Activated CD4-positive, alpha-beta memory T cell treated with anti-CD3 and anti-CD28 coated beads for 36 hours (primary cell): ENCODE measurements around the gene ITPRIPL1. TPM values are rescaled to one million over a fixed set of nuclear protein-coding genes. Genes with fewer than 3 reads are reported as not detected.

Source experiments
- CTCF ChIA-PET: fragments of 350-600 bp; sonication (Branson Sonifier 250); formaldehyde crosslinking; loops from one replicate; lab custom pipeline; 2021; ENCODE audit warnings: antibody characterized with exemption, inconsistent platforms; lab: Charles Lee
- POLR2A ChIA-PET: fragments of 350-600 bp; sonication (Branson Sonifier 250); formaldehyde crosslinking; loops from one replicate; lab custom pipeline; 2021; ENCODE audit warnings: antibody characterized with exemption; lab: Charles Lee
- DNase-seq: peaks from one replicate; pipeline ENCODE4 v3.0.0-alpha.2; 2020
- H3K27ac Mint-ChIP-seq: one replicate; pipeline ENCODE4 v1.8.0; 2021; ENCODE audit warnings: mixed read lengths
- H3K27me3 Mint-ChIP-seq: one replicate; pipeline ENCODE4 v1.8.0; 2021; ENCODE audit warnings: mixed read lengths
- H3K36me3 Mint-ChIP-seq: one replicate; pipeline ENCODE4 v1.8.0; 2021; ENCODE audit warnings: mixed read lengths
- H3K4me1 Mint-ChIP-seq: one replicate; pipeline ENCODE4 v1.8.0; 2021; ENCODE audit warnings: low read depth, mixed read lengths
- H3K4me3 Mint-ChIP-seq: one replicate; pipeline ENCODE4 v1.8.0; 2021; ENCODE audit warnings: mild to moderate bottlenecking, mixed read lengths
- H3K9me3 Mint-ChIP-seq: one replicate; pipeline ENCODE4 v1.8.0; 2021; ENCODE audit warnings: mixed read lengths
- intact Hi-C: fragments of 100-400 bp; cut with micrococcal nuclease; formaldehyde crosslinking; loops from one replicate; pipeline ENCODE4 v1.15.1; 2023
- total RNA-seq, 2 experiments: library from RNA; stranded (reverse); gene quantifications; one replicate each; pipeline ENCODE4 v1.2.3, GENCODE V29; 2021

ITPRIPL1 gene
- total RNA-seq, 2 experiments from 2014 or later, result 30.2 TPM

DNA sequence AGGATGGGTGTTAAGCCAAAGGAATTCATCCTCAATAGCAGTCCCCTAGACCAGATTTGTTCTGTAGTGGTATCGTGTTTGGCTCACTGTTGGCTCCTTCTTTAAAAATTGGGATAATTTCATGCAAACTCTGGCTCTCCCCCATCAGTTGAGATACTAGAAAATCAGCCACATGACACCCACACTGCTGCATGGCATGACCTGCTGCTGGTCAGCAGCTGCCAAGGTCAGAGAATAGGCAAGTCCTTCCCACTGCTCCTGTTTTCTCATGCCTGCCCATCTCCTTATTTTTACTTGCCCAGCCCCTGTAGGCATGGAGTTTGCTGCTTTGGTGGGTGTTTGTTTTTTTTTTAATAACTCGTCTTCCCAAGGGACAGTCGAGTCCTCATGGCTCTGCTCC is 18.7 kb upstream of the ITPRIPL1 start:
- peak overlapping the region; percentile 97 for H3K27ac Mint-ChIP-seq
- peaks cover 32% of the 10 kb centered on the region for H3K36me3 Mint-ChIP-seq
- intact Hi-C loops, result no loop called here
- peak overlapping the region; percentile 99 for H3K4me3 Mint-ChIP-seq
- peaks cover 41% of the 10 kb centered on the region for H3K4me1 Mint-ChIP-seq
- ChIA-PET POLR2A (interaction anchor here (1.0 to 2.9 kb wide), 10 partner anchors 9 to 232 kb away, joined by 3 to 28 read pairs (median 6); partner anchors contain the start of genes ITPRIPL1, NCAPH and STARD7), CTCF (interaction anchor here (0.6 to 2.1 kb wide), 5 partner anchors 15 to 101 kb away, joined by 3 to 8 read pairs (median 5); partner anchors contain the start of gene ITPRIPL1)
- H3K9me3 Mint-ChIP-seq, result no peaks in the 10 kb centered on the region
- H3K27me3 Mint-ChIP-seq, result no peaks in the 10 kb centered on the region
- no peak for DNase-seq

DNA sequence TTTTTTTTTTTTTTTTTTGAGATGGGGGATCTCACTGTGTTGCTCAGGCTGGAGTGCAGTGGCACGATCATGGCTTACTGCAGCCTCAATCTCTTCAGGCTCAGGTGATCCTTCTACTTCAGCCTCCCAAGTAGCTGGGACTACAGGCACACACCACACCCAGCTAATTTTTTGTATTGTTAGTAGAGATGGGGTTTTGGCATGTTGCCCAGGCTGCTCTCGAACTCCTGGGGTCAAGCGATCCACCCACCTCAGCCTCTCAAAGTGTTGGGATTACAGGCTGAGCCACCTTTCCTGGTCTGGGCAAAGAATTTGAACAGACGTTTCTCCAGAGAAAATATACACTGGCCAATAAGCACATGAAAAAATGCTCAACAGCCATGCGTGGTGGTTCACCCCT is 16.9 kb upstream of the ITPRIPL1 start:
- ChIA-PET POLR2A (no interaction called here), CTCF (interaction anchor here (1.7 kb wide), 1 partner anchor 37 kb away, joined by 4 read pairs; no protein-coding TSS in a partner anchor)
- Mint-ChIP-seq H3K4me3 (no peak overlapping the region), H3K27me3 (no peaks in the 10 kb centered on the region), H3K27ac (no peak overlapping the region), H3K4me1 (peaks cover 28% of the 10 kb centered on the region), H3K9me3 (no peaks in the 10 kb centered on the region), H3K36me3 (peaks cover 14% of the 10 kb centered on the region)
- no peak for DNase-seq
- intact Hi-C loops, result no loop called here

- no peaks in the 10 kb centered on the region for H3K9me3 Mint-ChIP-seq
- H3K27ac Mint-ChIP-seq, result peak overlapping the region; percentile 85
- no peak for DNase-seq
- H3K36me3 Mint-ChIP-seq, result peaks cover 5% of the 10 kb centered on the region
- ChIA-PET CTCF (no interaction called here), POLR2A (interaction anchor here (1.1 to 1.5 kb wide), 2 partner anchors 9 to 27 kb away, joined by 7 read pairs; no protein-coding TSS in a partner anchor)
- H3K4me1 Mint-ChIP-seq, result peaks cover 42% of the 10 kb centered on the region
- no peak overlapping the region for H3K4me3 Mint-ChIP-seq
- intact Hi-C loops, result no loop called here
- H3K27me3 Mint-ChIP-seq, result no peaks in the 10 kb centered on the region
Observed at GRCh38 chr2:96315005-96315399, 10.1 kb upstream of the ITPRIPL1 start.

- intact Hi-C loops, result no loop called here
- Mint-ChIP-seq H3K27ac (peak overlapping the region; percentile 85), H3K4me3 (peak overlapping the region; percentile 51), H3K4me1 (peaks cover 47% of the 10 kb centered on the region), H3K36me3 (peaks cover 5% of the 10 kb centered on the region), H3K9me3 (no peaks in the 10 kb centered on the region), H3K27me3 (no peaks in the 10 kb centered on the region)
- CTCF ChIA-PET, result interaction anchor here (0.9 kb wide), 1 partner anchor 141 kb away, joined by 3 read pairs; no protein-coding TSS in a partner anchor
- POLR2A ChIA-PET, result interaction anchor here (1.1 to 1.5 kb wide), 4 partner anchors 9 to 26 kb away, joined by 5 to 7 read pairs (median 6); partner anchors contain the start of gene ITPRIPL1
- peak; percentile 47 for DNase-seq
Observed at GRCh38 chr2:96315400-96316071, 9.6 kb upstream of the ITPRIPL1 start.

GRCh38 chr2:96316999-96317398 is 8.1 kb upstream of the ITPRIPL1 start:
- POLR2A ChIA-PET, result no interaction called here
- CTCF ChIA-PET, result no interaction called here
- DNase-seq, result no peak
- Mint-ChIP-seq H3K27ac (peak overlapping the region; percentile 81), H3K4me3 (no peak overlapping the region), H3K36me3 (peaks cover 5% of the 10 kb centered on the region), H3K4me1 (peaks cover 49% of the 10 kb centered on the region), H3K9me3 (no peaks in the 10 kb centered on the region), H3K27me3 (no peaks in the 10 kb centered on the region)
- intact Hi-C loops, result no loop called here

- Mint-ChIP-seq H3K9me3 (no peaks in the 10 kb centered on the region), H3K27me3 (no peaks in the 10 kb centered on the region), H3K4me3 (no peak overlapping the region), H3K36me3 (peaks cover 5% of the 10 kb centered on the region), H3K4me1 (peaks cover 49% of the 10 kb centered on the region), H3K27ac (peak overlapping the region; percentile 81)
- no peak for DNase-seq
- POLR2A ChIA-PET, result interaction anchor here (0.5 to 1.3 kb wide), 2 partner anchors 13 to 107 kb away, joined by 3 to 4 read pairs; partner anchors contain the start of gene SNRNP200
- CTCF ChIA-PET, result no interaction called here
- intact Hi-C loops, result no loop called here
Observed at GRCh38 chr2:96317584-96317997, 7.5 kb upstream of the ITPRIPL1 start.

DNA sequence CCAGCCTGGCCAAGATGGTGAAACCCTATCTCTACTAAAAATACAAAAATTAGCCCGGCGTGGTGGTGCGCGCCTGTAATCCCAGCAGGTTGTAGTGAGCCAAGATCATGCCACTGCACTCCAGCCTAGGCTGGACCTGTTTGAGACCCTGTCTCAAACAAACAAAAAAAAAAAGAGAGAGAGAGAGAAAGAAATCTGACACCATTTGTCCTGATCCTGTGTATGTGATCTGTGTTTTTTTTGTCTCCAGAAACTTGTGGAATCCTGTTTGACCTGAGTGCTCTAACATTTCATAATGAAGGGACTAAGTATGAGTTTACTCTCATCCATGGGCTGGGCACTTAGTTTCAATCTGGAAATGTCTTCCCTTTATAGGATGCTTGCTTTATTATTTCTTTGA is 6.4 kb upstream of the ITPRIPL1 start:
- H3K4me3 Mint-ChIP-seq, result no peak overlapping the region
- no peak for DNase-seq
- intact Hi-C loops, result no loop called here
- no peaks in the 10 kb centered on the region for H3K27me3 Mint-ChIP-seq
- peaks cover 57% of the 10 kb centered on the region for H3K4me1 Mint-ChIP-seq
- H3K36me3 Mint-ChIP-seq, result peaks cover 5% of the 10 kb centered on the region
- CTCF ChIA-PET, result interaction anchor here (0.7 kb wide), 1 partner anchor 194 kb away, joined by 3 read pairs; no protein-coding TSS in a partner anchor
- no peaks in the 10 kb centered on the region for H3K9me3 Mint-ChIP-seq
- H3K27ac Mint-ChIP-seq, result peak overlapping the region; percentile 19
- POLR2A ChIA-PET, result interaction anchor here (1.3 to 8.1 kb wide), 2 partner anchors 14 to 16 kb away, joined by 3 to 70 read pairs; partner anchors contain the start of genes NCAPH and SNRNP200

GRCh38 chr2:96319396-96319795 is 5.7 kb upstream of the ITPRIPL1 start:
- POLR2A ChIA-PET, result interaction anchor here (3.0 to 8.1 kb wide), 3 partner anchors 14 to 24 kb away, joined by 28 to 70 read pairs (median 32); partner anchors contain the start of genes NCAPH and SNRNP200
- Mint-ChIP-seq H3K4me1 (peaks cover 63% of the 10 kb centered on the region), H3K27ac (no peak overlapping the region), H3K36me3 (peaks cover 5% of the 10 kb centered on the region), H3K9me3 (no peaks in the 10 kb centered on the region), H3K4me3 (peak overlapping the region; percentile 20), H3K27me3 (no peaks in the 10 kb centered on the region)
- DNase-seq, result no peak
- intact Hi-C loops, result no loop called here
- CTCF ChIA-PET, result interaction anchor here (0.7 to 3.8 kb wide), 2 partner anchors 25 to 193 kb away, joined by 3 to 19 read pairs; no protein-coding TSS in a partner anchor

DNA sequence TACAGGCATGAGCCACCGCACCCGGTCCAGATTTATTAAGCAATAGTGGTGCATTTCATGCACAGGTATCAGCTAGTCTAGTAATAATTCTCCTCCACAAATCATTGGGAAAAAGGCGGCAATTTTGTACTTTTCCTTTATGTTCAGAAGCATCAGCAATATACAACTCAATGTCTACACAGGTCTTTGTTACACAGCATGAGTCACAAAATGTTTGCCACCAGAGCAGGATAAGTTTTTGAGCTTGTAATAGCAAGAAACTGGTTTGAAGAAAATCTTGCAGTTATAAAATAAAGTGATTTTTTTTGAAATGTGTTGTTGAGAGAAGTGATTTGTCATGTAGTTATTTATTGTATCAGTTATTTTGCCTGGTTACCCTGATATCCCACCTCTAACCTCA is 4.8 kb upstream of the ITPRIPL1 start:
- no peaks in the 10 kb centered on the region for H3K9me3 Mint-ChIP-seq
- intact Hi-C loops, result loop anchor here (5.0 kb wide), 6 partner anchors 53 to 217 kb away; partner anchors contain the start of genes ARID5A, CIAO1, DUSP2 and STARD7
- no peak for DNase-seq
- peaks cover 64% of the 10 kb centered on the region for H3K4me1 Mint-ChIP-seq
- ChIA-PET CTCF (interaction anchor here (0.6 to 3.8 kb wide), 9 partner anchors 9 to 681 kb away, joined by 3 to 19 read pairs (median 5); no protein-coding TSS in a partner anchor), POLR2A (interaction anchor here (0.7 to 8.1 kb wide), 8 partner anchors 9 to 156 kb away, joined by 3 to 70 read pairs (median 8); partner anchors contain the start of genes NCAPH, SNRNP200 and STARD7)
- peak overlapping the region; percentile 91 for H3K27ac Mint-ChIP-seq
- no peaks in the 10 kb centered on the region for H3K27me3 Mint-ChIP-seq
- peaks cover 5% of the 10 kb centered on the region for H3K36me3 Mint-ChIP-seq
- H3K4me3 Mint-ChIP-seq, result peak overlapping the region; percentile 91

GRCh38 chr2:96320728-96321622 is 4.1 kb upstream of the ITPRIPL1 start:
- Mint-ChIP-seq H3K27ac (peak overlapping the region; percentile 91), H3K36me3 (peaks cover 8% of the 10 kb centered on the region), H3K4me1 (peaks cover 59% of the 10 kb centered on the region), H3K27me3 (no peaks in the 10 kb centered on the region), H3K9me3 (no peaks in the 10 kb centered on the region), H3K4me3 (peak overlapping the region; percentile 91)
- intact Hi-C loops, result loop anchor here (1.0 to 5.0 kb wide), 9 partner anchors 15 to 216 kb away; partner anchors contain the start of genes ARID5A, CIAO1, DUSP2 and SNRNP200
- CTCF ChIA-PET, result interaction anchor here (0.6 to 3.8 kb wide), 12 partner anchors 10 to 680 kb away, joined by 3 to 19 read pairs (median 4); partner anchors contain the start of gene SNRNP200
- POLR2A ChIA-PET, result interaction anchor here (0.5 to 8.1 kb wide), 10 partner anchors 9 to 207 kb away, joined by 3 to 70 read pairs (median 8); partner anchors contain the start of genes NCAPH, SNRNP200 and STARD7
- peak; percentile 52 for DNase-seq

- no peaks in the 10 kb centered on the region for H3K27me3 Mint-ChIP-seq
- ChIA-PET CTCF (interaction anchor here (0.6 to 1.5 kb wide), 3 partner anchors 11 to 38 kb away, joined by 3 to 5 read pairs (median 4); partner anchors contain the start of gene NCAPH), POLR2A (interaction anchor here (1.2 to 8.1 kb wide), 4 partner anchors 11 to 32 kb away, joined by 3 to 70 read pairs (median 22); partner anchors contain the start of genes NCAPH and SNRNP200)
- intact Hi-C loops, result loop anchor here (2.0 to 5.0 kb wide), 7 partner anchors 17 to 213 kb away; partner anchors contain the start of genes ARID5A, CIAO1, DUSP2 and STARD7
- peaks cover 26% of the 10 kb centered on the region for H3K36me3 Mint-ChIP-seq
- H3K4me3 Mint-ChIP-seq, result no peak overlapping the region
- H3K4me1 Mint-ChIP-seq, result peaks cover 67% of the 10 kb centered on the region
- H3K9me3 Mint-ChIP-seq, result no peaks in the 10 kb centered on the region
- DNase-seq, result no peak
- H3K27ac Mint-ChIP-seq, result peak overlapping the region; percentile 91
Observed at GRCh38 chr2:96323849-96324248, 1.3 kb upstream of the ITPRIPL1 start.
